Pancreas (tissue), 10 donors: Measurements from ENCODE around the gene CXCL10. TPM values are rescaled to one million over a fixed set of nuclear protein-coding genes. Genes with fewer than 3 reads are reported as not detected.
A peak's percentile ranks its signal among the peaks of the same experiment; 100 is the strongest.

Experiments
- ATAC-seq, 4 donors: fragments of 200-7000 bp; cut with Tn5 transposase; one replicate each; pipeline versions ENCODE4 v1.8.0 to v1.9.1; 2020; ENCODE audit warnings: mild to moderate bottlenecking in 4 of 4, moderate library complexity in 4 of 4
- DNase-seq, 6 donors: peaks; one replicate each; pipeline ENCODE4 v3.0.0-alpha.2; 2020
- FAIRE-seq: peaks from 2 replicates; lab custom pipeline; 2012; peaks lifted over from hg19 to GRCh38; lab: Jason Lieb, UNC
- H3K27ac ChIP-seq, 4 donors: fragments of 200-600 bp; sonication (generic); 1 replicate in 3 of 4; 2 replicates in 1 of 4; pipeline versions ENCODE4 v1.5.0 to v1.8.0; 2020
- H3K27me3 ChIP-seq, 4 donors: fragments of 200-600 bp; one replicate each; pipeline ENCODE4 v1.8.0; 2021
- H3K36me3 ChIP-seq, 3 donors: fragments of 200-600 bp; sonication (generic) in 1 of 3; one replicate each; pipeline versions ENCODE4 v1.5.0 to v1.8.0; 2020 to 2021
- H3K4me1 ChIP-seq, 3 donors: fragments of 200-600 bp; one replicate each; pipeline ENCODE4 v1.8.0; 2021
- H3K4me3 ChIP-seq, 4 donors: fragments of 200-600 bp; sonication (generic) in 2 of 4; one replicate each; pipeline versions ENCODE4 v1.5.0 to v1.8.0; 2020 to 2021
- H3K9me3 ChIP-seq, 4 donors: fragments of 200-600 bp; one replicate each; pipeline ENCODE4 v1.8.0; 2021
- WGBS, 2 donors: extraction: QIAGEN DNeasy Blood & Tissue Kit; methylation state at CpG; one replicate each; pipeline ENCODE4 v1.1.7; 2013; 5-methylcytosine and 5-hydroxymethylcytosine counted together
- intact Hi-C, 3 donors: fragments of 100-400 bp; cut with DNase I; formaldehyde crosslinking; loops; one replicate each; pipeline versions ENCODE4 v1.11.1 to v1.14.2; 2022
- polyA plus RNA-seq, 2 donors: library from polyadenylated mRNA; stranded (reverse); fragments of 200-250 nt; gene quantifications; one replicate each; pipeline ENCODE4 v1.2.3, GENCODE V29; 2013
- total RNA-seq, 6 donors: library from RNA; stranded (reverse); fragmentation: NEBNext Ultra II Directional in 4 of 6; extraction: Animal tissue kit (Norgen Biotek cat#: 25700) in 4 of 6; gene quantifications; one replicate each; pipeline versions ENCODE4 v1.2.1 to v1.2.4, GENCODE V29; 2021 to 2023
- TF ChIP-seq, protein P1 (sequence below), 4 donors: fragments of 200-600 bp; sonication (generic) in 3 of 4; IDR thresholded peaks; one replicate each; pipeline versions ENCODE4 v1.5.0 to v1.8.0; 2021; ENCODE audit warnings: antibody characterized with exemption in 4 of 4
- donor health status: healthy with polysubstance abuse.
- donor health status: DM: no; HTN: no; CAD: no; lungs with moderate emphysema.
- donor health status: DM: no; HTN: no; CAD: no.
- donor health status: control.
- donor health status: control.
- donor health status: Bipolar disorder and iron deficiency.
- donor health status: DM: yes; HTN: yes; CAD: no.
- donor health status: DM: no; HTN: no; CAD: no.
- donor health status: DM: no; HTN: no; CAD: no.
- donor health status: DM: yes; HTN: yes; CAD: no.

Gene CXCL10
- 1 to 10 TPM in 1 of 6 donors, under 1 TPM in 2, not detected in 3; 0.38 to 1.7 (median 0.83) TPM for total RNA-seq
- under 1 TPM; 0.19 to 0.34 TPM for polyA plus RNA-seq

DNA sequence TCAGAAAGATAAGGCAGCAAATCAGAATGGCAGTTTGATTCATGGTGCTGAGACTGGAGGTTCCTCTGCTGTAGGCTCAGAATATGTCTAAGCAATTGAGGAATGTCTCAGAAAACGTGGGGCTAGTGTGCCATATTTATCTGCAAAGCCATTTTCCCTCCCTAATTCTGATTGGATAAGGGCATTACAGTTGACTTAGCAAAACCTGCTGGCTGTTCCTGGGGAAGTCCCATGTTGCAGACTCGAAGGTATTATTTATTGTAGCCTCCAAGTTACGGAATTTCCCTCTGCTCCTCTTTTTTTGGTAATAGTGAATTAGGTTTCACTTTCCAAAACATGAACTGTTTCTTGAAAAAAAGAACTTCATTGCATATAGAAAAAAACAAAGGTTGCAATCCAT lies at the start of gene CXCL10:
TSS of gene CXCL10 (minus strand) at position 109 of the 400 bp plus-strand sequence. CDS start at position 43, 66 bp downstream.
- no peaks in the 10 kb centered on the region for H3K9me3 ChIP-seq
- 37 to 45% methylated on average over 3 of the region's 3 CpGs for WGBS, 2 donors
- H3K27ac ChIP-seq = no peak within 1 kb of the TSS
- H3K27me3 ChIP-seq = no peaks in the 10 kb centered on the region
- no peak for DNase-seq
- no peaks in the 10 kb centered on the region for H3K4me1 ChIP-seq
- TF ChIP-seq, protein P1, sequence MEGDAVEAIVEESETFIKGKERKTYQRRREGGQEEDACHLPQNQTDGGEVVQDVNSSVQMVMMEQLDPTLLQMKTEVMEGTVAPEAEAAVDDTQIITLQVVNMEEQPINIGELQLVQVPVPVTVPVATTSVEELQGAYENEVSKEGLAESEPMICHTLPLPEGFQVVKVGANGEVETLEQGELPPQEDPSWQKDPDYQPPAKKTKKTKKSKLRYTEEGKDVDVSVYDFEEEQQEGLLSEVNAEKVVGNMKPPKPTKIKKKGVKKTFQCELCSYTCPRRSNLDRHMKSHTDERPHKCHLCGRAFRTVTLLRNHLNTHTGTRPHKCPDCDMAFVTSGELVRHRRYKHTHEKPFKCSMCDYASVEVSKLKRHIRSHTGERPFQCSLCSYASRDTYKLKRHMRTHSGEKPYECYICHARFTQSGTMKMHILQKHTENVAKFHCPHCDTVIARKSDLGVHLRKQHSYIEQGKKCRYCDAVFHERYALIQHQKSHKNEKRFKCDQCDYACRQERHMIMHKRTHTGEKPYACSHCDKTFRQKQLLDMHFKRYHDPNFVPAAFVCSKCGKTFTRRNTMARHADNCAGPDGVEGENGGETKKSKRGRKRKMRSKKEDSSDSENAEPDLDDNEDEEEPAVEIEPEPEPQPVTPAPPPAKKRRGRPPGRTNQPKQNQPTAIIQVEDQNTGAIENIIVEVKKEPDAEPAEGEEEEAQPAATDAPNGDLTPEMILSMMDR (IDR thresholded peaks at IDR 0.05) = no peak
- intact Hi-C loops = no loop called here
- FAIRE-seq = no peak
- no peaks in the 10 kb centered on the region for H3K36me3 ChIP-seq
- no peak within 1 kb of the TSS for H3K4me3 ChIP-seq
- ATAC-seq = peak; percentile 35 to 84 (median 53)

DNA sequence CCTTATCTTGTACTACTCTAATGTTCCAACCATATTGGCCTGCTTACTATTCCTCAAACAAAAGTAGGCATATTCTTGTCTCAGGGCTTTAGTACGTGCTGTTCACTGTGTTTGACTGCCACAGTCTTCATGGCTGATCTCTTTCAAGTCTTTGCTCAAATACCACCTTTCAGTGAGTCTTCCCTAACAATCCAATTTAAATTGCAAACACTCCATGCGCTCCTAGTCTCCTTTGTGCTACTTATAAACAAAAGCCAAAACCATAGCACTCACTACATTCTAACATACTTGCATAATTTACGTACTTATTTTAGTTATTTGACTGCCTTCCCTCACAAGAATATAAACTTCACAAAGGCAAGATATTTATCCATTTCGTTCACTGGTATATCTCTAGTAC lies 49.5 kb upstream of the CXCL10 start:
- intact Hi-C loops = loop anchor here in 1 of 3 donors (10.0 kb wide), 1 partner anchor 78 kb away; the partner anchor contains the start of gene SDAD1
- ATAC-seq (no peak), DNase-seq (no peak), FAIRE-seq (no peak)
- no peak overlapping the region for H3K4me3 ChIP-seq
- H3K9me3 ChIP-seq = no peaks in the 10 kb centered on the region
- no peaks in the 10 kb centered on the region for H3K27me3 ChIP-seq
- TF ChIP-seq, protein P1 (IDR thresholded peaks at IDR 0.05) = no peak
- 78 to 85% methylated on average over 4 of the region's 4 CpGs for WGBS, 2 donors
- H3K27ac ChIP-seq = no peak overlapping the region
- H3K4me1 ChIP-seq = no peaks in the 10 kb centered on the region
- H3K36me3 ChIP-seq = no peaks in the 10 kb centered on the region

DNA sequence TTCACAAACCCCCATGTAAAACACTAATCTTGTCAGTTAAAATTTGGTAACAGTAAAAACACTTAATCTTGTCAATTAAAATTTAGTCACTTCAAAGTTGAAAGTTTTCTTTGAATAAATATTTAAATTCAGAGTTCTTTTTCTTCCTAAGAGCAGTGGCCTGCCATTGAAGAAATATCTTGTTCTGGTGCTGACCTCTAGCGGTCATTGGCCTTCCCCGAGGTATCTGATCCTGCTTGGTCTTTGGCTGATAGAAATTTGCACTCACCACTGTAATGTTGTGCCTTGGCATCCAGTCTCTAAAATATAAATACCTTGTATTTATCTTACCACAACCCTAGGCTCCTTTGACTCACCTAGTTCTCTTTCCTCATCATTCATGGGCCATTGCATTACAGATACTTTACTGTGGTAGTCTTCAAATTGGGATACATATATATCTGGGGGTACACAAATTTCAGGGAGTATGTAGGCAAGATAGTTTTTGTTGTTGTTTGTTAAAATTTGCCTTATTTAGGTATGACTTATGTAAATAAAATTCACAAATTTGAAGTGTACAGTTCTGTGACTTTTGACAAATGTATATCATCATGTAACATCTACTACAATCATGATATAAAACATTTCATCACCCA lies 44.5 kb upstream of the CXCL10 start:
- Histone ChIP-seq H3K4me1 (no peaks in the 10 kb centered on the region), H3K4me3 (no peak overlapping the region), H3K27ac (no peak overlapping the region), H3K36me3 (no peaks in the 10 kb centered on the region), H3K9me3 (no peaks in the 10 kb centered on the region), H3K27me3 (no peaks in the 10 kb centered on the region)
- TF ChIP-seq, protein P1 (IDR thresholded peaks at IDR 0.05) = peak; percentile 58 to 86 (median 71)
- DNase-seq = peak in 5 of 6 donors; percentile 61 to 83 (median 68)
- ATAC-seq = peak; percentile 88 to 97 (median 96)
- intact Hi-C loops = loop anchor here in 2 of 3 donors (2.0 to 5.0 kb wide), 2 partner anchors 73 to 75 kb away; partner anchors contain the start of gene SDAD1 (in 1 of the 2)
- WGBS, 2 donors = 0 to 1% methylated on average over 2 of the region's 2 CpGs
- peak; percentile 96 for FAIRE-seq

DNA sequence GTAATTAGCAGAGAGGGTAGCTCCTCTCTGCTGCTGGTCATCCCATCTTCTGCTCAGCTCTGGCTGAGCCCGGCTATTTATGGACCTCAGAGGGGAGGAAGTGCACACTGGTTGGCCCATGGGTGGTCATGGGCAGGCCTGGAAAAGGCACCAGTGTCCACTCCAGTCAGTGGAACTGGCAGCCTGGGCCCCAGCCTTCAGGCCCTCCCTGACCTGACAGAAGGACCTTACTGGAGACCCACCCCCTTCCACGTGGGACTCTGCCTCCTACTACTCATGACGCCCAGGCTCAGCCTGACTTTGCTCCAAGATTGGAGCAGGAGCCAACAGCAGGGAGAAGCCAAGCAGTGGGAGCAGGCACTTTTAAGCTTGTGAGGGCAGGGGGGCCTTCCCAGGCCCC lies 43.2 kb upstream of the CXCL10 start:
- H3K27me3 ChIP-seq = no peaks in the 10 kb centered on the region
- H3K9me3 ChIP-seq = no peaks in the 10 kb centered on the region
- intact Hi-C loops = loop anchor here in 2 of 3 donors (2.0 to 5.0 kb wide), 2 partner anchors 72 to 74 kb away; partner anchors contain the start of gene SDAD1 (in 1 of the 2)
- no peaks in the 10 kb centered on the region for H3K36me3 ChIP-seq
- H3K27ac ChIP-seq = no peak overlapping the region
- no peaks in the 10 kb centered on the region for H3K4me1 ChIP-seq
- DNase-seq (peak in 1 of 6 donors; percentile 59), ATAC-seq (no peak), FAIRE-seq (no peak)
- no peak overlapping the region for H3K4me3 ChIP-seq
- WGBS, 2 donors = 60 to 61% methylated on average over 3 of the region's 3 CpGs
- TF ChIP-seq, protein P1 (IDR thresholded peaks at IDR 0.05) = no peak

DNA sequence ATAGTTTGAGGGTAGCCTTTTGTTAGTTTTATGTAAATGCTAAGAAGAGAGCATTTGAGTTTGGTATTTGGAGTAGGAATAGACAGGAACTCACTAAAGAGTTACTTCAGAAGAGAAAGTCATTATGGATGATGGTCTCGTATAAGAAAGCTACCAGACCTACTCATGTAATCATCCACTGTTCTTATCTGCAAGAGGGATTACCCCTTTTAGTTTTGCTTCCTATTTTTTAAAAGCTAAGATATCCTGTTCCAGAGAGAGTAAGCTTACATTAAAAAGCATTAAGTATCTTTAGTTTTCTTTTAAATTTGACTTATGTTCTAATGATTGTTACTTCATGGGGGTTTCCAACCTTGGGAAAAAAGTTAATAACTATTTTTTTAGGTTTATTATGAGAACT lies 38.7 kb upstream of the CXCL10 start:
- no peak for FAIRE-seq
- peaks cover 5 to 25% (median 24%) of the 10 kb centered on the region in 3 donors for H3K4me1 ChIP-seq
- H3K27ac ChIP-seq = no peak overlapping the region
- intact Hi-C loops = no loop called here
- no peaks in the 10 kb centered on the region for H3K27me3 ChIP-seq
- H3K36me3 ChIP-seq = no peaks in the 10 kb centered on the region
- DNase-seq = no peak
- no peak for ATAC-seq
- TF ChIP-seq, protein P1 (IDR thresholded peaks at IDR 0.05) = no peak
- 75 to 78% methylated on average over 1 of the region's 1 CpG for WGBS, 2 donors
- H3K4me3 ChIP-seq = no peak overlapping the region
- H3K9me3 ChIP-seq = no peaks in the 10 kb centered on the region
